ENCODE data around the gene TGFBI.

Gene TGFBI

GRCh38 chr5:136099870-136100269 is 71.1 kb downstream of the TGFBI start:
- DNase-seq: no peak

- no peak for DNase-seq
Measured at GRCh38 chr5:136101884-136102283, 73.1 kb downstream of the TGFBI start.

GRCh38 chr5:136103118-136103517 is 74.3 kb downstream of the TGFBI start:
- no peak for DNase-seq

- no peak for DNase-seq
Measured at GRCh38 chr5:136104306-136104965, 75.6 kb downstream of the TGFBI start.

- DNase-seq: no peak
Measured at GRCh38 chr5:136106351-136107031, 77.7 kb downstream of the TGFBI start.

GRCh38 chr5:136108180-136108611 is 79.4 kb downstream of the TGFBI start:
- no peak for DNase-seq

- no peak for DNase-seq
Measured at GRCh38 chr5:136108766-136109165, 80.0 kb downstream of the TGFBI start.

GRCh38 chr5:136109453-136110135 is 80.8 kb downstream of the TGFBI start:
- DNase-seq: no peak

Data from NCI-H446 treated with DMSO at 0.1 percent for 48 hours (cell line).